ENCODE data around the gene ZNF117.

GRCh38 chr7:64965594-64965993 lies 25.2 kb downstream of the ZNF117 start:
- TF ChIP-seq TAF1 (IDR thresholded peaks at IDR 0.05; ENCODE audit: low read depth) (no peak), REST (IDR thresholded peaks at IDR 0.05; ENCODE audit: low read depth) (no peak), RAD21 (IDR thresholded peaks at IDR 0.05; ENCODE audit: low read depth) (no peak), FOXM1 (IDR thresholded peaks at IDR 0.05; ENCODE audit: borderline replicate concordance, low read depth) (no peak), ZBTB7A (IDR thresholded peaks at IDR 0.05; ENCODE audit: low read depth) (no peak), NFIC (IDR thresholded peaks at IDR 0.05) (no peak)
- TF ChIP-seq, protein P1, sequence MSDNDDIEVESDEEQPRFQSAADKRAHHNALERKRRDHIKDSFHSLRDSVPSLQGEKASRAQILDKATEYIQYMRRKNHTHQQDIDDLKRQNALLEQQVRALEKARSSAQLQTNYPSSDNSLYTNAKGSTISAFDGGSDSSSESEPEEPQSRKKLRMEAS (IDR thresholded peaks at IDR 0.05): no peak
